GM19455 (cell line): Measurements from ENCODE around the gene ZFPL1.

Source experiments
- ATAC-seq: cut with Tn5 transposase; IDR thresholded peaks from one replicate; pipeline ENCODE4 v1.9.1; 2021; ENCODE audit not compliant: unreplicated experiment

ZFPL1 gene

DNA sequence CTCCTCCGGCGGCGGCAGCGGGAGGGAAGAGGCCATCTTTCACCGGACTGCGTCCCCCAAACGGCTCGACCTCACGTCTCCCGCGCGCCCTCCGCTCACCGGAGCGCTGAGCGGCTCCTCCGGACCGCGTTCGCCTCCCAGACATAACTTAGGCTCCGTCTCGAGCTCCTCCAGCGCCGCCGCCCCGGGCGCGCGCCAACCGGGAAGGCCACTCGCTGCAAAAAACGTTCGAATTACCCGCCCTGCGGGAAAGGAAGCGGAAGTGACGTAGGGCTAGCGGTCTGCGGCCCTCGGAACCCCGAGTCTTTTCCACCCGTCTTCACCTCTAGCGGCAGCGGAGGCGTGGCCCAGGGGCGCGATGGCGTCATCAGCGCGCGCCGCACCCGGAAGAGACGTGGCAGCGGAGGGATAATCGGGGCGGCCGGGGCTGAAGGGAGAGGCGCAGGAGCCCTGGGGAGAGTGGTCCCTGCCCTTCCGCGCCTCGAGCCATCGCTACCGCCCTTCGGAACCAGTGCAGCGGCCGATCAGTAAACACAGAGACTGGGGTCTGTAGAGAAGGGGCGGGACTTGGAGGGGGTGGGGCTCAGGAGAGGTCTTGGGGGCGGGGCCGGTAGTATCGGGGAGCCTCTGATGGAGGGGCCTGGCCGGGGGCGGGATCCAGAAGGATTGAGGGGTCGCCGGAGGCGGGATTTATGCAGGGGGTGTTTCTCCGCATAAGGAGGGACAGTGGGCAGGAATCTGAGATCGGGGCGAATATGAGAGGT, at the start of gene ZFPL1, which contains the start of gene CDCA5:
ZFPL1 (plus strand) TSS at position 389 of the 764 bp plus-strand sequence. CDS start 477 bp downstream, outside the sequence.
CDCA5 (minus strand) TSS at position 207 of the 764 bp plus-strand sequence; CDS start at position 145, 62 bp downstream.
- peak; percentile 85 for ATAC-seq

DNA sequence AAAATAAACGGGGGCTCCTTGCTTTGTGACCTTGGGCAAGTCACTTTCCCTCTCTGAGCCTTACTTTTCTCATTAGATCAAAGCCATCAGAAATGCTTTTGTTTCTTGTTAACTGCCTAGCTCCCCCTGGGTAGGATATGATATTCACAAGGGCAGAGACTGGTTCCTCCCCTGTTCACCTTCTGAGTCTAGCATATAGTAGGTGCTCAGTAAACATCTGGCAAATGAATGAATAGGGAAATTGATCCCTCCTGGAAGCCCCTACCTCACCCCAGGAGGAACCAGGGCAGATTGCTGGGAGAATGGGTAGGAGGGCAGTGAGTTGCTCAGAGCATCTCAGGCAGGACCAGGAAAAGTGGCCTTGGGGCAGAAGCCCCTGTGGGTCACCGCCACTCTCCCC, 49.6 kb upstream of the ZFPL1 start:
- ATAC-seq = no peak

DNA sequence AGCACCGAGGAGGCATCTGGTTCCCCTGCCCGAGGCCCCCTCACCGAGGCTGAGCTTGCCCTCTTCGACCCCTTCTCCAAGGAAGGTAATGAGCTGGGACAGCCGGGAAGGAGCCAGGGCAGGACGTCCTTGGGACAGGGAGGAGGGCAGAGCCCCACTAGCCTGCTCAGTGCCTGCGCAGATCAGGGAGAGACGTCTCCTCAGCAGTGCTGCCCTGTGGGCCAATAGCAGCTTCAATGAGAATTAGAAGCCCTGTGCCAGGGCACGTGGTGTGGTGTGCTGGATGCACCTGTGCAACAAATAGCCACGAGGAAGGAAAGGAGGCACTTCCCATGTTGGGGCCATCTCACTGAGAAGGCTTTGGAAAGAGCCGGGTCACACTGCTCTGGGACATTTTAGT, 48.4 kb upstream of the ZFPL1 start:
- no peak for ATAC-seq

DNA sequence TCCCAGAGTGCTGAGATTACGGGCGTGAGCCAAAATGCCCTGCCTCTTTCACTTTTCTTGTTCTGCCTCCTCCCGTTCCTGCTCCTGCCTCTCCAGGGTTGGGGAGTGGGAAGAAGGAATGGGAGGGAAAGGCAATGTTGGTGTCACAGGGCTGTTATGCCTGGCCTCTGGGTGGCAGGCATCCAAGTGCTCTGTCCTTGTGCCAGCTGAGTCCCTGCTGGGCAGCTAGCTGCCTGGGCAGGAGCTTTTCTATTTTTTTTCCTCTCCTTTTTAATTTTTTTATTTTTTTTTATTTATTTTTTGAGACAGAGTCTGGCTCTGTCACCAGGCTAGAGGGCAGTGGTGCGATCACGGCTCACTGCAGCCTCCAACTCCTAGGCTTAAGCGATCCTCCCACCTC, 47.1 kb upstream of the ZFPL1 start:
- ATAC-seq = no peak

DNA sequence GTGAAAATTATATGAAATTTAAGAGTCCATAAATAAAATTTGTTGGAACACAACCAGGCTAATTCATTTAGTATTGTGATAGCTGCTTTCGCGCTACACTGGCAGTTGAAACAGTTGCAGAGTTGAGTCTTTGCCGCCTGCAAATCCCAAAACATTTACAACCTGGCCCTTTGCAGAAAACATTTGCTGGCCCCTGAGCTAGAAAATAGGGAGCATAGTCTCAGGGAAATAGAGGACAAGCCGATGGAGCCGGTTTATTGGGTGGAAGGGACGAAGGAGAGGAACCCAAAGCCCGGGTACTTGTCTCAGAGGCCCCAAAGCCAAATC, 43.5 kb upstream of the ZFPL1 start:
- no peak for ATAC-seq

DNA sequence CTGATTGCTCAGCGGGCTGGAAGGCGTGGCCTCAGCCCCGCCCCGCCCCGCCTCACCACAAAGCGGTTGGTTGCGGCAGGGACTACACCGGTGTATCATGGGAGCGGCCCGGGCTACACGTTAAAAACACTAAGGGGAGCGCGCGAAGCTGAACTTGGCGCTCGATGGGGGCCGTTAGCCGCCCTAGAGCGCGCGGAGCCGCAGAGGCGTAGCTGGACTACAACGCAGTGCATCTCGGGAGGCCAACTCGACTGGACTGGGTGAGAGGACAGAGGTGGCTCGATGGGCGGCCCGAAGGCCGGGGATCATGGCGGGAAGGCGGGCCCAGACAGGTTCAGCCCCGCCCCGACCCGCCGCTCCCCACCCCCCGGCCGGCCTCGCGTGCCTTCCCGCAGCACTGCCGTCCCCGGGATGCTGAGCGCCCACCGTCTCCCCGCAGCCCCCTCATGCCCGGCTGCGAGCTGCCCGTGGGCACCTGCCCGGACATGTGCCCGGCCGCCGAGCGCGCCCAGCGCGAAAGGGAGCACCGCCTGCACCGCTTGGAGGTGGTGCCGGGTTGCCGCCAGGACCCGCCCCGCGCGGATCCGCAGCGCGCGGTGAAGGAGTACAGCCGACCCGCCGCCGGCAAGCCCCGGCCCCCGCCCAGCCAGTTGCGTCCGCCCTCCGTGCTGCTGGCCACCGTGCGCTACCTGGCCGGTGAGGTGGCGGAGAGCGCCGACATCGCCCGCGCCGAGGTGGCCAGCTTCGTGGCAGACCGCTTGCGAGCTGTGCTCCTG, 43.0 kb upstream of the ZFPL1 start, which contains the start of gene SAC3D1:
SAC3D1 (plus strand) TSS at position 364 of the 776 bp plus-strand sequence; CDS start at position 447, 83 bp downstream.
- peak; percentile 86 for ATAC-seq

DNA sequence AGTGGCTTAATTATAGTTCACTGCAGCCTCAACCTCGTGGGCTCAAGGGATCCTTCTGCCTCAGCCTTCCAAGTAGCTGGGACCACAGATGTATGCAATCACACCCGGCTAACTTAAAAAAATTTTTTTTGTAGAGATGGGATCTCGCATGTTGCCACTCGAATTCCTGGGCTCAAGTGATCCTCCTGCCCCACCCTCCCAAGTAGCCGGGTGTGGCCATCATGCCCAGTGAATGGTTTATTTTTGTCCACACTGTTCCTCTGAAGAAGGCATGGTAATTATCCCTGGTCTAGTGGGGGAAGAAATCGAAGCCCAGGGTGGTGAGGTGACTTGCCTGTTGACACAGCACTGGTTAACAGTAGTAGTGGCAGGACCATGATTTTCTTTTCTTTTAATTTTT, 41.1 kb upstream of the ZFPL1 start:
- no peak for ATAC-seq

DNA sequence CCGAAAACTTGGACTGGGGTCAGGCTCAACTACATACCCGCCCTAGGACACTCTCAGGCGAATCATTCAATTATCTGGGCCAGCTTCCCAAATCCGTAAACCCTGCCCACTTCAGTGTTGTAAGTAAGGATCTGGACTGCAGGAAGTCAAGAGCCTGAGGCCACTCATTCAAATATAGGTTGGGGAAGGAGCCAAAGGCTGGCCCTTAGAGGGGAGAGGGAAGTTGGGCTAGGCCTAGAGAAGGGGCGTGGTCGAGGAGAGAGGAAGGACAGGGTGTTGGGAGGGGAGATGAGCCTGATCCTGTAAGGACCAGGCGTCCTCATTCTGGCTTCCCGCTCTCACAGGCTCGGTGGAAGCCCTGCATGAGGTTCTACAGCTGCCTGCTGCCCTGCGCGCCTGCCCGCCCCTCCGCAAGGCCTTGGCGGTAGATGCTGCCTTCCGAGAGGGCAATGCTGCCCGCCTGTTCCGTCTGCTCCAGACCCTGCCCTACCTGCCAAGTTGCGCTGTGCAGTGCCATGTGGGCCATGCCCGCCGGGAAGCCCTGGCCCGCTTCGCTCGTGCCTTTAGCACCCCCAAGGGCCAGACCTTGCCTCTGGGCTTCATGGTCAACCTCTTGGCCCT, 40.0 kb upstream of the ZFPL1 start:
- no peak for ATAC-seq

DNA sequence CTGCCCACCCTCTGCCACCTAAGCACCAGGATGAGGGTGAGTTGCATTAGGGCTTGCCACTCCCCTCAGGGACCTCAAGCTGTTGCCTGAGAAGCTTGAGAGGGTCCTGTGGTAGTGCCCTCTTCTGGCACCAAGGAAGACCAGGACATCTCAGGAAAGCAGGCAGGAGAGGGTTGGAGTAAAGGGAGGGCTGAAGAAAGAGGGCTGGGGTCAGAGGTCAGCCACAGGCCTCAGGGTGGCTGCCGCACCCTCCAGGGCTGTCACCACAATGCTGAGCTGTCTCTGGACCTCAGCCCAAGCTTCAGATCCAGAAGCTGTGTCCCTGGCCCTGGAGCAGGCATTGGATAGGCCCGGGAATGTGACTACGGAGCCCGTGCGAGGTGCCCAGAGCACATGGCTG, 39.0 kb upstream of the ZFPL1 start:
- no peak for ATAC-seq

DNA sequence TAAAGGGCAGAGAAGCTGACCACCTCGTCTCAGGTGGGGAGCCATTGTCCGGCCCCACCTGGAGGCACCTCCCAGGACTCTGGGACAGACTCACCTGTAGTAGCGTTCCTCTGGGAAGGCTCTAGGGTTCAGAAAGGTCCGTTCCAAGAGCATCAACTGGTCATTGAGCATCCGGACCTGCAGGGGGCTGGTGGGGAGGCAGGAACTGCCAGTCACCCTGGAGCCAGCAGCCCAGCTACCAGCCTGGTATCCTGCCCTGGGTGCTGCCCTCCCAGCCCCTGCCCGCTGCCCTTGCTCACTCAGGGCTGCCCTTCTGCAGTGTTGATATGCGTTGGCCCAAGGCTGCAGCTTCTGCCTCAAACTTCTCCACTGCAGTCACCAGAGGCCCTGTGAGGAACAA, 38.3 kb upstream of the ZFPL1 start:
- no peak for ATAC-seq

DNA sequence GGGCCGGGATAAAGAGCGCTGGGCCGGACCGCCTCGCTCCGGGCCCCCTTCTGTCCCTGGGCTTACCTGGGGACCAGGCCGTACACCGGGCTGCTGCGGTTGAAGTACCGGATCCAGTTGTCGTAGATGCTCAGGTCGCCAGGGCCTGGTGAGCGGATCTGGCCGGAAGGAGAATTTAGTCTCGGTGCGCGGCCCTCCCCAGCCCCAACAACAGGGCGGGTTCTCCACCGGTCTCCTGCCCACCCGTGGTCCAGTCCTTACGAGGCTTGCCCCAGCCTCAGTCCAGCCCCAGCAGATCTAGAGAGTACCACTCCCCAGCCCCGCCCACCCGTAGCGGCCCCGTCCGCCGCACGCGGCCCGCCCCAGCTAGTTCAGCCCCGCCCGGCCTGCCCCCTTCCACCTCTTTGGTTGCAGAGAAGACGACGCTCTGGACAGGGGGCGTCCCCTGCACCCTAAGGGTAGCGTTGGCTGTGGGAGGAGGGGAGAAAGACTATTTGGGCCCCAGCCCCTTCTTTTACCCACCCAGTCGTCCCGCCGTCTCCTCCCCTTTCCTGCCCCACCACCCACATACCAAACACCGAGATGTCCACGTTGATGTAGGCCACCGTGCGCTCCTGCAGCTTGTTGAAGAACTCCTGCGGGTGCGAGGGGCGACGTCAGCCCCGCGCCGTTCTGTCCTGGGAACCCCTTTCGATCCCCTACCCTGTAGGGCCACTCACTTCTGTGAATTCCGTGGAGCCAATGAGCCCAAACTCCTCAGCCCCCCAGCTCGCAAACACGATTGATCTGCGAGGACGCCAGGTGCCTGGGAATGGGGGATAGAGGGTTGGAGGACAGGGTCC, 36.2 kb upstream of the ZFPL1 start:
- no peak for ATAC-seq

DNA sequence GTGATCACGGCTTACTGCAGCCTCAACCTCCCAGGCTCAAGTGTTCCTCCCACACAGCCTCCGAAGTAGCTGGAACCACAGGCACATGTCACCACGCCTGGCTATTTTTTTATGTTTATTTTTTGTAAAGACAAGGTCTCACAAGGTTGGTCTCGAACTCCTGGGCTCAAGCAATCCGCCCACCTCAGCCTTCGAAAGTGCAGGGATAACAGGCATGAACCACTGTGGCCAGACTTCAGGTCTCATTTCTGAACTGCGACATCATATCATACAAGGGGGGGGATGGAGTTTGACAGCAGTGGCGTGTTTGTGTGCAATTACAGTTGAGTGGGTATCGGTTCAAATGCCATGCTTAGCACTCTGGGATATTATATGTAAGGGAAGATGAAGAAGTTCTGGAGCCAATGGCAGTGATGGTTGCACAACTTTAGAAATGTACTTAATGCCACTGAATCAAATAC, 32.6 kb upstream of the ZFPL1 start:
- no peak for ATAC-seq

DNA sequence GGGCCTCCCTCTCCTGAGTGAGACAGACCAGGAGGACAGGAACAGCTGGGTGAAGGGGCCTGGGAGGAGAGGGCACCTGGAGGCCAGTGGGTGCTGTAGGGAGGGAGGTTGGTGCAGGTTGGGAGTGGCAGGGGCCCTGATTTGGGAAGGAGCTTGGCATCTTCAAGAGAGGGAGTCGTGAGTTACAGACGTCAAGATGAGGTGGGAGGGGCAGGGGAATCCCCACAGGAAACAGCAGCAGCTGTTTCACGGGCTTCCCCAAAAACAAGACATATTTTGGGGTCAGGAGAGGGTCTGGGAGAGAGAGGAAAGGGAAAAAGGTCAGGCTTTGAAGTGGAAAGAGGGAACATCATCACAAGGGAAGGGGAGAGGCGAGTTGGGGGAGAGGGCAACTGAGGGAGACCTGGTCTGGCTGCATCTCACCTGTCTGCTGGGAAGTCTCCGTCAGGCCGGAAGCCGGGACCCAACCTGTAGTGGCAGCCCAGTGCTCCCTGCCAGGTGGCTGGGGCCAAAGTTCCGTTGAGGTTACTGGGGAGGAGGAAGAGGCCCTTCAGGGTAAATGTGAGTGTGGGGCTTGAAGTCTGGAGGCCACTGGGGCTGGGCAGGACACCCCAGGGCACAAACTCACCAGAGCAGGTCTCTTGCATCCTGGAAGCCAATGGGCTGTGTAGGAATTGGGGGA, 30.1 kb upstream of the ZFPL1 start:
- ATAC-seq = no peak

DNA sequence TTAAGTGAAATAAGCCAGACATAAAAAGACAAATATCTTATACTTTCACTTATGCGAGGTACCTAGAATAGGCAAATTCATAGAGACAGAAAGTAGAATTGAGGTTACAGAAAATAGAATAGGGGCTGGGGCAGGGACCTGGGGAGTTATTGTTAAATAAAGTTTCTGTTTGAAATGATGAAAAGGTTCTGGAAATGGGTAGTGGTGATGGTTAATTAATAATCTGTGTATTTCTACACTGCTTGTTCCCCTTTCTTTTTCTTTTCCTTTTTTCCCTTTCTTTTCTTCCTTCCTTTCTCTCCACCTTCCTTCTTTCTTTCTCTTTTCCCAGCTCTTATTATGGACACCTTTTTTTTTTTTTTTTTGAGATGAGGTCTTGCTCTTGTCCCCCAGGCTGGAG, 28.5 kb upstream of the ZFPL1 start:
- ATAC-seq = no peak

DNA sequence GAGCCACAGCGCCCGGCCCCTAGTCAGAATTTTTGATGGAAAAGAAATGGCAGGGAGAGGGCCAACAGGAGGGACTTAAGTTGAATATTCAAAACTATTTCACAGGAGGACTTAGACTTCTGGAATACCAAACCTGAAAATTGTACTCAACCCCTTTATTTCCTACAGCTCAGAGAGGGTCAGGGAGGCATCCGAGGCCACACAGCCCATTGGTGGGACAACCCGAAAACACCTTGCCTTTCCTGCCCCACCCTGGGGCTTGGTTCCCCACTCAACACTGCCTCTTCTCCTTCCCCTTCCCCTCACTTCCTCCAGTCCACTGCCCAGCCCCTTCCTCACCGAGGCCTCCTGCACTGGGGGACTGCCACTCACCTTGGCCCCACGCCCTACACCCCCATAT, 27.0 kb upstream of the ZFPL1 start:
- ATAC-seq = no peak

DNA sequence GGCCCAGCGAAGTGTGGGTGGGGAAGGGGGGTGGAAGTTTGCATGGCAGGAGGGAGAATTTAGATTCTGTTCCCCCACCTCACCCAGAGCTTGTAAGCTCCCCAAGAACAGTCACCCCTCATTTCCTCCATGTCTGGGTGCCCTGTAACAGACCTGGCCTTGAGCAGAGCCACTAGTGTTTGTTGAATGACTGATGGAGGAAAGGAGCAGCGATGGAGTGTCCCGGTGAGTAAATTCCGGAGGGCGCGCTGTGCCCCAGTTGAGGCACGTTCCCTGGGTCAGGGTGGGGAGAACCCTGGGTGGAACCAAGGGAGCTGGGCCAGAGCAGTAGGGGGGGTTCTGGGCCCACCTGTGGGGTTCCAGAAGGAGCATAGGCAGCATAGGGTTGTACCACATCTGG, 26.5 kb upstream of the ZFPL1 start:
- no peak for ATAC-seq

DNA sequence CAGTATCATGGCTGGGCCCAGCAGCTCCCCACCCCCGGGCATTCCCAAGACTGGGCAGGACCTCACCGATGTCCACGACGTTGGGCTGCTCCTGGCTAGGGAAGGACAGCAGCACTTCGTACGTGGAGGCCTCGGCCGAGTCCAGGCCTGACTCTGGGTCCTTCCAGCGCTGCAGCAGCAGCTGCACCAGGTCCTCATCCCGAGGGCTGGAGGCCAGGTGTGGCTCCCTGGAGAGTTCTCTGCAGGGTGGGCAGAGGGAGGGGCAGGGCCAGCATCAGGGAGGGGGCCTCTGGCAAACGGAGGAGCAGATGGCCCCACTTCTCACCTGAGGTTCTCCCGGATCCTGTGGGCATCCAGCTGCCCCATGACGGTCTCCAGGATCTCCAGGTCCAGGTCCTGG, 26.0 kb upstream of the ZFPL1 start:
- no peak for ATAC-seq

DNA sequence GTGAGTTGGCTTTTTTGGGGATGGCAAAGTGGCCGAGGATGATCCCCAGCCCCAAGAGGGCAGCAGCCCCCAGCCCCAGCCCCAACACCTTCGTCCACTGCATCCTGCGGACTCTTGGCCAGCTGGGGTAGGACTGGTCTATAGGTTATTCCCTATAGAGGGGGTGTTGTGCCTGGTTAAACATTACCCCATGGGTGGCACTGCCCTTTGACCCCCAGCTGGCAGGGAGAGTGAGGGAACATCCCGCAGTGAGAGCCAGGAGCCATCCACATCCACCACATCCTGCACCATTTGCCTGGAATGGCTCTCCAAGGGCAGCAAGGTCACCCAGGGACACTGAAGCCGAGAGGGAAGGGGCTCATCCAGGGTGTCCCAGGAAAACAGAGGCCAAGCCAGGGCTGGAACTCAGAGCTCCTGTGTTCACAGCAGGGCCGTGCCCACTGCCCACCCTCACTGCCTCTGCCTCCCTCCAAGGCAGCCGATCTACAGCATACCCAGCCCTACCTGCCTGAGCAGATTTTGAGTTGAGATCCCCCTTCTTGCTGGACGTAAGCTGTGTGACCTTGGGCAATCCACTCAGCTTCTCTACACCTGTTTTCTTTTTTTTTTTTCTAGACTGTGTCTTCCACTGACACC, 25.5 kb upstream of the ZFPL1 start, which contains the start of gene NAALADL1:
NAALADL1 (minus strand) TSS at position 135 of the 636 bp plus-strand sequence; CDS start at position 103, 32 bp downstream.
- ATAC-seq = no peak

DNA sequence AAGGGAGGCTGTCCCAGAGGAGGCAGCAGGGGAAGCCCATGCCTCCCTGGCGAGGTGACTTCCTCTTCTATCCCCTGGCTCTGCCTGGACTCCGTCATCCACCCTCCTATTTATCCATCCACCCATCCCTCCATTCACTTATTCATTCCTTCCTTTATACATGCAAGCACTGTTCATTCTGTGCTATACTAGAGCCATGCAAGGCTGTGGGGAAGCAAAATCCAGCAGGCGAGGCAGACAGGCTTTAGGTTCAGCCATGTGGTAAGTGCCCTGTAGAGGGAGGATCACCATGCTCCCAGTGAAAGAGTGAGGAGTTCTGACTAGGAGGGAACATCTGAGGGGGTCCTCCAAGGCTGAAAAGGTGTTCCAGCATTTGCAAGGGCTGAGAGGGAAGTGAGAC, 24.5 kb upstream of the ZFPL1 start:
- ATAC-seq = no peak
